HG03442 (cell line): ENCODE data around the gene TINCR.

Experiments used
- ATAC-seq: cut with Tn5 transposase; IDR thresholded peaks from one replicate; pipeline ENCODE4 v1.9.1; 2021; ENCODE audit warnings: mild to moderate bottlenecking, moderate library complexity; ENCODE audit not compliant: unreplicated experiment

The TINCR gene

GRCh38 chr19:5590151-5590864, 22.6 kb upstream of the TINCR start:
- ATAC-seq = no peak

- no peak for ATAC-seq
These were observed 21.3 kb upstream of the TINCR start for GRCh38 chr19:5588906-5589676.

- ATAC-seq = no peak
These were observed 20.7 kb upstream of the TINCR start for GRCh38 chr19:5588441-5588840.

- no peak for ATAC-seq
These were observed 19.9 kb upstream of the TINCR start for GRCh38 chr19:5587661-5588060.

GRCh38 chr19:5587071-5587455, 19.3 kb upstream of the TINCR start:
- no peak for ATAC-seq

GRCh38 chr19:5586300-5587070, 18.7 kb upstream of the TINCR start:
- ATAC-seq = no peak

GRCh38 chr19:5585461-5586299, 17.9 kb upstream of the TINCR start:
- ATAC-seq = no peak

GRCh38 chr19:5580161-5580571, 12.4 kb upstream of the TINCR start:
- ATAC-seq = no peak

- ATAC-seq = no peak
These were observed 11.9 kb upstream of the TINCR start for GRCh38 chr19:5579697-5580096.

- ATAC-seq = no peak
These were observed 11.5 kb upstream of the TINCR start for GRCh38 chr19:5579286-5579685.

GRCh38 chr19:5578097-5578846, 10.5 kb upstream of the TINCR start:
- ATAC-seq = no peak

GRCh38 chr19:5575590-5575989, 7.8 kb upstream of the TINCR start:
- ATAC-seq = no peak

GRCh38 chr19:5572556-5573286, 5.0 kb upstream of the TINCR start:
- no peak for ATAC-seq

GRCh38 chr19:5571777-5572176, 4.0 kb upstream of the TINCR start:
- ATAC-seq = no peak

- ATAC-seq = no peak
These were observed 236 bp upstream of the TINCR start for GRCh38 chr19:5567970-5568407.

- no peak for ATAC-seq
These were observed 2.8 kb downstream of the TINCR start for GRCh38 chr19:5564930-5565329.

- no peak for ATAC-seq
These were observed 3.7 kb downstream of the TINCR start for GRCh38 chr19:5563935-5564612.

GRCh38 chr19:5563008-5563431, 4.7 kb downstream of the TINCR start:
- no peak for ATAC-seq

- ATAC-seq = no peak
These were observed 5.5 kb downstream of the TINCR start for GRCh38 chr19:5562280-5562679.
